LNCaP clone FGC (cell line): ENCODE measurements around the gene RNF224.

Experiments
- DNase-seq: peaks from one replicate; pipeline ENCODE4 v3.0.0-alpha.2; 2011; ENCODE audit warnings: low read depth
- H3K4me3 ChIP-seq: 2 replicates; pipeline ENCODE4 v1.5.1; 2011; ENCODE audit warnings: mild to moderate bottlenecking, low read depth, low read length, control low read depth
- TF ChIP-seq, protein P1 (sequence below): IDR thresholded peaks from 2 replicates; pipeline ENCODE4 v1.5.1; 2012; ENCODE audit warnings: mild to moderate bottlenecking; ENCODE audit not compliant: control insufficient read depth, insufficient read depth; ENCODE audit errors: extremely low read depth

RNF224 gene

DNA sequence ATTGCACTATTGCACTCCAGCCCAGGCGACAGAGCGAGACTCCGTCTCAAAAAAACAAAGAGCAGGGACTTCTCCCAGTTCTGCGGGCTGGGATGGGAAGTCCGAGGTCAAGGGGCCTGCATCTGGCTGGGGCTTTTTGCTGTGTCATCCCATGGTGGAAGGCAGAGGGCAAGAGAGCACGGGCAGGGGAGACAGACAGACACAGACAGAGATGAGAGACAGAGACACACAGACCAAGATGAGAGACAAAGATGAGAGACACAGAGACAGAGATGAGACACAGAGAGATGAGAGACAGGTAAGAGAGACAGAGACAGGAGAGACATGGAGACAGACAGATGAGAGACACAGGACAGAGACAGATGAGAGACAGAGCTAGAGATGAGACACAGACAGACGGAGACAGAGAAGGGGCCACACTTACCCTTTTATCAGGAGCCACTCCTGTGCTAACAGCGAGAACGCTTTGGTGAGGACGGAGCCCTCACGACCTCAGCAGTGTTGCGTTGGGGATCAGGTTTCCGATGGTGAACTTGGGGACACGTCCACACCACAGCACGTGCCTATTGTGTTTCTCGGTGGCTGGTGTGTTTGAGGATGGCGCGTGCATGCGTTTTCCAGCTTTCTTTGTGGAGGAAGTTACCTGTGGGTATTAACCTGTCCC, 41.4 kb downstream of the RNF224 start:
- TF ChIP-seq, protein P1, sequence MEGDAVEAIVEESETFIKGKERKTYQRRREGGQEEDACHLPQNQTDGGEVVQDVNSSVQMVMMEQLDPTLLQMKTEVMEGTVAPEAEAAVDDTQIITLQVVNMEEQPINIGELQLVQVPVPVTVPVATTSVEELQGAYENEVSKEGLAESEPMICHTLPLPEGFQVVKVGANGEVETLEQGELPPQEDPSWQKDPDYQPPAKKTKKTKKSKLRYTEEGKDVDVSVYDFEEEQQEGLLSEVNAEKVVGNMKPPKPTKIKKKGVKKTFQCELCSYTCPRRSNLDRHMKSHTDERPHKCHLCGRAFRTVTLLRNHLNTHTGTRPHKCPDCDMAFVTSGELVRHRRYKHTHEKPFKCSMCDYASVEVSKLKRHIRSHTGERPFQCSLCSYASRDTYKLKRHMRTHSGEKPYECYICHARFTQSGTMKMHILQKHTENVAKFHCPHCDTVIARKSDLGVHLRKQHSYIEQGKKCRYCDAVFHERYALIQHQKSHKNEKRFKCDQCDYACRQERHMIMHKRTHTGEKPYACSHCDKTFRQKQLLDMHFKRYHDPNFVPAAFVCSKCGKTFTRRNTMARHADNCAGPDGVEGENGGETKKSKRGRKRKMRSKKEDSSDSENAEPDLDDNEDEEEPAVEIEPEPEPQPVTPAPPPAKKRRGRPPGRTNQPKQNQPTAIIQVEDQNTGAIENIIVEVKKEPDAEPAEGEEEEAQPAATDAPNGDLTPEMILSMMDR: no peak
- H3K4me3 ChIP-seq: peak overlapping the region; percentile 47
- no peak for DNase-seq

DNA sequence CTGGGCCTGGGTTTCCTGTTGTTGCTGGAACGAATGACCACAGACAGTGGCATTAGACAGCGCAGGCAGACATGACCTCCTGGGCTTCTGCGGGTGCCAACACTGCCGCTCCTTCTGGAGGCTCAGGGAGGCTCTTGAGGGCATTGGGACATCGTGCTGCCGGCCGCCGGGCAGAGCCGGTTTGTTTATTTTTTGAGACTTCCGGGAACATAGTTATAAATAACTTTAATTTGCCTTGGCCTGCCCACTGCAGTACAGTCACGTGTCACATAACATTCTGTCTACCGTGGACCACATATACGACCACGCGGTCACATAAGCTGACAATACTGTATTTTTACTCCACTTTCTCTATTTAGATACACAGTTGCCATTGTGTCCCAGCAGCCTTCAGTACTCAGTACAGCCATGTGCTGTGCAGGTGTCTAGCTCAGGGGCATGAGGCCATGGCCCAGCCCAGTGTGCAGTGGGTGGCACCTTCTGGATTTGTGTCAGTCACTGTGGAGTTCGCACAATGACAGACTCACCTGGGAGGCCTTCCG, 42.0 kb downstream of the RNF224 start:
- DNase-seq: peak; percentile 88
- TF ChIP-seq, protein P1: no peak
- H3K4me3 ChIP-seq: peak overlapping the region; percentile 47

DNA sequence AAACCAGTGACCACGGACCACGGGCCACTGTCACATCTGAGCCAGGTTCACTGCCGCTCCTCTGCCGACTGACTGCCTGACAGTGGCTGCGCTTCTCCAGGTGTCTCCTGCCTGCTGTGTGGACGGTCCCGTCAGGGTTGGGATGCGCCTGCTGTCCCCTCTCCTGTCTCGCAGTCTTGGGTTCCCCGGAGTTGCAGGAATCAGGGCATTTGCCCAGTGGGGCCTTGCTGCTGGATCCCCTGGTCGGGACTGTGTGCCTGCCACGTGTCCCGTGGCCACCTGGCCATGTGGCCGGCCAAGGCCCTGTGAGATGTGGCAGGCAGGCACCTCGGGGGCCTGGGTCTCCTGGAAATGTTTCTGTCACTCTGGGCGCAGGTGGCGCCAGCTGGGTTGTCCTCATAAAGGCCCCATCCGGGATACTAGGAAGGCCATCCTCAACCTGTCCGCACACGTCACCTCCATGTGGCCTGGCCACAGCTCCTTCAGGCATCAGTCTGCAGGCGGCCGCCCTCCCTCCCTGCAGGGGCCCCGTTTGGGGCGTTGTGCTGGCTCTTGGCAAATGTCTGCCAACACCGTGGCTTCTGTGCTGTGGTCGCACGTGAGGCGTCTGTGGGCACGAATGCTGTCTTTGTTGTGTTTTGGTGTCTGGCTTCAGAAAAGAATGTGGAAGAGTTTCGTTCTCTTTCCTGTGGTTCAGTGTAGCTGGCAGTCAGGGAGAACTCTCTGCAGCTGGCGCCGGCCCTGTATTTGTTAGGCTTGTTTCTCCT, 43.8 kb downstream of the RNF224 start:
- DNase-seq: no peak
- TF ChIP-seq, protein P1: no peak
- H3K4me3 ChIP-seq: no peak overlapping the region

DNA sequence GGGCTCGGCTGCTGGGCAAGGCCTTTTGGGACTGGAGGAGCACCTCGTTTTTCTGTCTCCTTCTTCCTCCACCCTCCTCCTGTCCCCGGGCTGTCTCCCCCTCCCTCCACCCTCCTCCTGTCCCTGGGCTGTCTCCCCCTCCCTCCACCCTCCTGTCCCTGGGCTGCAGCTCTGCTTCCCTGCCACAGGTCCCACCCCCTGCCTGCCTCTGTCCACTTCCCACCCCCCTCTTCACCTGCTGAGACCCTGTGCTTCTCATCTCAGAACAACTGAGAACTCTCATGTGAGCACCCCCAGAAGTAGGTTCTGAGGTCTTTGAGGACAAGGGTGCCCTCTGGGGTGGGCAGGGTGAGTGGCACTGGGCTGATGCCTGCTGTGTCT, 44.4 kb downstream of the RNF224 start:
- TF ChIP-seq, protein P1: no peak

DNA sequence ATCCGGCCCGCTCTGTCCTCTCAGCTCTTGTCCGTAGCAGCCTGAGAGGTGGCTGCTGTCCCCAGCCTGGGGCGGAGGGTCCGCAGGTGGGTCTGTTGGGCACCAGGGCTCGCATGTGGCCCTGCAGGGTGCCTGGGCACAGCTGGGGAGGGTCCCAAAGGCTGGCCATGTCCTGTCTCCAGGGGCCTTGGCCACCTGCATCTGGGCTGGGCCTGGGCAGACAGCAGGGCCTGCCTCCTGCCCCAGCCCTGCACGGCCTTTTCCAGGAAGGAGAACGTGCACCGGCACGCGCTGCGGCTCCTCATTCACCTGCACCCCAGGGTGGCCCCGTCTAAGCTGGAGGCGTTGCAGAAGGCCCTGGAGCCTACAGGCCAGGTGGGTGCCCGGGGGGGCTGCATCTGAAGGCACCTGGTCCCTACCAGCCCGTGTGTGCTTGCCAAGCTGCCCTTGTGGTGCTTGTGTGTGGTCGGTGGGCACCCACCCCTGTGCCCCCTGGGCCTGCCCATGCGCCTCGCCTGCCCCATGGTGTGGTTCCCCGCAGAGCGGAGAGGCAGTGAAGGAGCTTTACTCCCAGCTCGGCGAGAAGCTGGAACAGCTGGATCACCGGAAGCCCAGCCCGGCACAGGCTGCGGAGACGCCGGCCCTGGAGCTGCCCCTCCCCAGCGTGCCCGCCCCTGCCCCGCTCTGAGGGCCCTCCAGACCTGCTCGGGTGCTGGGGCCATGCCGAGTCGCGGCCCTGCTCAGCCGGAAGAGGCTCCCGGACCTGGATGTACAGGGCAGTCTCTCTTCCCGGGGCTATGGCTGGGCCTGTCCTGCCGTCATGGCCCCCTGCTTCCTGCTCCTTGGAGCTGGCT, 45.2 kb downstream of the RNF224 start:
- DNase-seq: no peak

More for the DNA sequence above, 44.4 kb downstream of the RNF224 start:
- no peak overlapping the region for H3K4me3 ChIP-seq
- DNase-seq: no peak

DNA sequence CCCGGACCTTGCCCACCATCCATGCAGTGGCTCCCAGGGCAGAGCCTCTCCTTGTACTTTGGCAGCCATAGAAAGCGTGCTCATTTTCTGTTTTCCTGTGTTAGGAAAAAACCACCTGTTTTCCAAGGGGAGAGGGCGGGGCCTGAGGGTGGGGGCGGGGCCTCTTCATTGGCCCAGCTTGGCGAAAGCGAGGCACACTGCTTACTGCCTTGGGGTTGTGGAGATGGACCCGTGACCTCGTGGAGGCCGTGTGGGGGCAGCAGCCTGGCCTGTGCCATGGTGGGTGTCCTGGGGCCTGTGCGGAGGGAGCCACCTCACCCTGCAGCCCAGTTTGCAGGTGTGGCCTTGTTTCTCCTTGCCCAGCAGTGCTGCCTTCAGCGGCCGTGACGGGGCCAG, 45.8 kb downstream of the RNF224 start:
- DNase-seq: no peak
- TF ChIP-seq, protein P1: no peak
- peak overlapping the region; percentile 35 for H3K4me3 ChIP-seq

More for the DNA sequence above, 45.2 kb downstream of the RNF224 start:
- no peak overlapping the region for H3K4me3 ChIP-seq
- TF ChIP-seq, protein P1: no peak
